Measurements from ENCODE around the gene RILP.

- no peak for TF ChIP-seq ELF4 (IDR thresholded peaks at IDR 0.05)
- TF ChIP-seq SUZ12 (IDR thresholded peaks at IDR 0.05) = no peak
- no peak for TF ChIP-seq FOXK2 (IDR thresholded peaks at IDR 0.05)
- TF ChIP-seq SP1 (IDR thresholded peaks at IDR 0.05) = no peak
- no peak for TF ChIP-seq PKNOX1 (IDR thresholded peaks at IDR 0.05)
- TF ChIP-seq TARDBP (IDR thresholded peaks at IDR 0.05) = no peak
- no peak for TF ChIP-seq ZNF384 (IDR thresholded peaks at IDR 0.05)
- no peak for TF ChIP-seq BHLHE40 (IDR thresholded peaks at IDR 0.05; ENCODE audit: borderline replicate concordance)
- TF ChIP-seq HDGF (IDR thresholded peaks at IDR 0.05; ENCODE audit: borderline replicate concordance) = no peak
Measured at GRCh38 chr17:1616101-1616500, 33.6 kb downstream of the RILP start.

Measured in HEK293T (cell line).